ENCODE results near the gene SLC13A3.

Gene SLC13A3

DNA sequence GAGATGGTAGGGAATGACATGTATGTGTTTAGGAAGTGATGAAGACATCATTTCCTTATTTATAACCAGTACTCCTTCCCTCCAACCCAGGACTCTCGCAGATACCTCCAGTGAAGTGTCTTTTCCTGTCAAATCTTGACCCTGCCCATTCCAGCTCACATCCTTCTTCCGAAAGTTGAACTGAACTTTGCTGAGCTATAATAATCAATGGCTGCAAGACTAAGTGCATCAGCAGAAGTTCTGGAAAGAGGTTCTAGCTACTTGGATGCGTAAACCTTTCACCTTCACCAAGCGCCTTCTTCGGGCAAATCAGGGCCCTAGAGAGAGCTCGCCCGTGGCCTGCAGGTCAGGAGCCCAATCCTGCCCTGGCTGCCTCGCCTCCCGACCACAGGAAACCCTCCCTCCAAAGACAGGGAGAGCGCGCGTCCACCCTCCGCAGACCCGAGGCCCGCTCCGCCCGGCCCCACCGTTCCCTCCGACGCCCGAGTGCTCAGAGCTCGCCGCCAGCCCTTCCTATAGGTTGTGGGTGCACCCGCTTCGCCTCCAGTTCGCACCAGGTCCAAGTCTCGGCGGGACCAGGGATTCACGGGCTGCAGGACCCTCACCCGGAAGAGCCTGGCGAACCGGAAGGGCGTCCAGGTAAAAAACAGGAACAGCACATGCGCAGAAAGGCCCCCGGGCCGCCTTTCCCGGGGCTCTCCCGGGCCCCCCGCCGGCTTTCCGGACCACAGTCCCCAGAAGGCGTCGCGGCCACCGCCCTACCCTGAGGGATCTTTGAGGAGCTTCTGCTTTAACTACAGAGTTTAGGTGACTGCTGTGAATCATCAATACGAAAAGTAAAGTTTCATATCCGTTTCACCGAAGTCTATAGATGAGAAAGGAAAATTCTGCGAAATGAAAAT, 138.1 kb downstream of the SLC13A3 start, which contains the start of gene ZNF334:
Gene ZNF334 (minus strand): TSS at position 617 of the 902 bp plus-strand sequence. CDS start 1,457 bp downstream, outside the sequence.
- DNase-seq (ENCODE audit: low spot score) = peak; percentile 67
- TF ChIP-seq, protein P1, sequence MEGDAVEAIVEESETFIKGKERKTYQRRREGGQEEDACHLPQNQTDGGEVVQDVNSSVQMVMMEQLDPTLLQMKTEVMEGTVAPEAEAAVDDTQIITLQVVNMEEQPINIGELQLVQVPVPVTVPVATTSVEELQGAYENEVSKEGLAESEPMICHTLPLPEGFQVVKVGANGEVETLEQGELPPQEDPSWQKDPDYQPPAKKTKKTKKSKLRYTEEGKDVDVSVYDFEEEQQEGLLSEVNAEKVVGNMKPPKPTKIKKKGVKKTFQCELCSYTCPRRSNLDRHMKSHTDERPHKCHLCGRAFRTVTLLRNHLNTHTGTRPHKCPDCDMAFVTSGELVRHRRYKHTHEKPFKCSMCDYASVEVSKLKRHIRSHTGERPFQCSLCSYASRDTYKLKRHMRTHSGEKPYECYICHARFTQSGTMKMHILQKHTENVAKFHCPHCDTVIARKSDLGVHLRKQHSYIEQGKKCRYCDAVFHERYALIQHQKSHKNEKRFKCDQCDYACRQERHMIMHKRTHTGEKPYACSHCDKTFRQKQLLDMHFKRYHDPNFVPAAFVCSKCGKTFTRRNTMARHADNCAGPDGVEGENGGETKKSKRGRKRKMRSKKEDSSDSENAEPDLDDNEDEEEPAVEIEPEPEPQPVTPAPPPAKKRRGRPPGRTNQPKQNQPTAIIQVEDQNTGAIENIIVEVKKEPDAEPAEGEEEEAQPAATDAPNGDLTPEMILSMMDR (IDR thresholded peaks at IDR 0.05; ENCODE audit: extremely low read depth, insufficient read depth, missing control alignments) = no peak
- in situ Hi-C loops (cut with MboI; ENCODE audit: low pct_unique_long_range_greater_than_20kb, low sequenced_read_pairs, unreplicated experiment) = no loop called here

DNA sequence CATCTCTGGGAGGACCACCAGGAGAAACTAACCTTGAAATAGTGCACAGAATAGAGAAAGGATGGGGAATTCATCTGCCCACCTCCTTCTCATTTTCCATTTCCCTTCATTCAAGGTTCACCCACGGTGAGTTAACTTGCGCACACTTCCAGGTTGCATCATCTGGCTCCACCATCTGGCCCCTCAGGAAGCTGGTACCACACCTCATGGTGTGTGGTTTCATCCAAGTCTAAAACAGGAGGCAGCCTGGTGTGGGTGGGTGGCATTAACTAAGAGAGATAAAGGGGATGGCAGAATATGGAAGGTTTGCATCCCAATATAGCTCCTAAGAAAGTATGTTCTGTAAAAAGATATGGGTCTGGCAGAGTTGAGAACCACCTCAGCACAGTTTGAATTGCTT, 141.7 kb downstream of the SLC13A3 start:
- in situ Hi-C loops (cut with MboI; ENCODE audit: low pct_unique_long_range_greater_than_20kb, low sequenced_read_pairs, unreplicated experiment) = no loop called here
- DNase-seq (ENCODE audit: low spot score) = no peak
- TF ChIP-seq, protein P1 (IDR thresholded peaks at IDR 0.05; ENCODE audit: extremely low read depth, insufficient read depth, missing control alignments) = no peak

All from GM13977 (cell line).